Activated naive CD8-positive, alpha-beta T cell treated with anti-CD3 and anti-CD28 coated beads, Interleukin-2, amount 50 U/mL, for 16 hours (primary cell): ENCODE results near the gene CPNE2.
"Not testable (repeated sequence)": the region's sequence is repeated elsewhere in the genome, so short reads cannot be mapped to it uniquely, and the experiment has no call there.

Experiments
- DNase-seq: peaks from one replicate; pipeline ENCODE4 v3.0.0-alpha.2; 2020; ENCODE audit warnings: low read depth, low spot score

CPNE2 gene

GRCh38 chr16:57091975-57092785 lies at the start of gene CPNE2:
CPNE2 (plus strand) TSS chr16:57092583; CDS start chr16:57110743, 18,160 bp downstream.
- DNase-seq = no peak

GRCh38 chr16:57043248-57043647 lies 49.1 kb upstream of the CPNE2 start:
- no peak for DNase-seq

GRCh38 chr16:57044931-57045693 lies 47.3 kb upstream of the CPNE2 start:
- no peak for DNase-seq

GRCh38 chr16:57045694-57046381 lies 46.5 kb upstream of the CPNE2 start:
- DNase-seq = no peak

- no peak for DNase-seq
Measured at GRCh38 chr16:57048095-57048494, 44.3 kb upstream of the CPNE2 start.

GRCh38 chr16:57049678-57050077 lies 42.7 kb upstream of the CPNE2 start:
- DNase-seq = no peak

GRCh38 chr16:57051696-57052228 lies 40.6 kb upstream of the CPNE2 start:
- DNase-seq = no peak

GRCh38 chr16:57053206-57053605 lies 39.2 kb upstream of the CPNE2 start:
- no peak for DNase-seq

- DNase-seq = no peak
Measured at GRCh38 chr16:57054338-57054737, 38.0 kb upstream of the CPNE2 start.

GRCh38 chr16:57054771-57055170 lies 37.6 kb upstream of the CPNE2 start:
- no peak for DNase-seq

GRCh38 chr16:57055671-57056070 lies 36.7 kb upstream of the CPNE2 start:
- no peak for DNase-seq

- DNase-seq = no peak
Measured at GRCh38 chr16:57058291-57058861, 34.0 kb upstream of the CPNE2 start.

- DNase-seq = no peak
Measured at GRCh38 chr16:57060323-57061083, 31.9 kb upstream of the CPNE2 start.

- DNase-seq = no peak
Measured at GRCh38 chr16:57061084-57061905, 31.1 kb upstream of the CPNE2 start.

GRCh38 chr16:57062329-57062728 lies 30.1 kb upstream of the CPNE2 start:
- no peak for DNase-seq

- DNase-seq = not testable (repeated sequence)
Measured at GRCh38 chr16:57063189-57063588, 29.2 kb upstream of the CPNE2 start.

- no peak for DNase-seq
Measured at GRCh38 chr16:57064995-57065394, 27.4 kb upstream of the CPNE2 start.

GRCh38 chr16:57066625-57067024 lies 25.8 kb upstream of the CPNE2 start:
- no peak for DNase-seq

GRCh38 chr16:57067347-57067746 lies 25.0 kb upstream of the CPNE2 start:
- no peak for DNase-seq

- no peak for DNase-seq
Measured at GRCh38 chr16:57069053-57069452, 23.3 kb upstream of the CPNE2 start.
